GM18951 (cell line): ENCODE results near the gene CEP120.

Source experiments
- POLR2A ChIP-seq: IDR thresholded peaks from 4 replicates; pipeline ENCODE4 v1.6.1; 2011; ENCODE audit warnings: mild to moderate bottlenecking; ENCODE audit not compliant: insufficient read length, insufficient read depth; ENCODE audit errors: extremely low read depth
- in situ Hi-C: fragments of 300-500 bp; cut with MboI; formaldehyde crosslinking; loops from one replicate; pipeline ENCODE4 v1.12.0; 2022; ENCODE audit warnings: low sequenced_read_pairs, mixed read lengths, inconsistent platforms; ENCODE audit not compliant: unreplicated experiment

The CEP120 gene

GRCh38 chr5:123397538-123397937 lies 25.7 kb downstream of the CEP120 start:
- no peak for TF ChIP-seq POLR2A
- in situ Hi-C loops = no loop called here

- in situ Hi-C loops = no loop called here
- TF ChIP-seq POLR2A = no peak
Observed at GRCh38 chr5:123391009-123391408, 32.2 kb downstream of the CEP120 start.

DNA sequence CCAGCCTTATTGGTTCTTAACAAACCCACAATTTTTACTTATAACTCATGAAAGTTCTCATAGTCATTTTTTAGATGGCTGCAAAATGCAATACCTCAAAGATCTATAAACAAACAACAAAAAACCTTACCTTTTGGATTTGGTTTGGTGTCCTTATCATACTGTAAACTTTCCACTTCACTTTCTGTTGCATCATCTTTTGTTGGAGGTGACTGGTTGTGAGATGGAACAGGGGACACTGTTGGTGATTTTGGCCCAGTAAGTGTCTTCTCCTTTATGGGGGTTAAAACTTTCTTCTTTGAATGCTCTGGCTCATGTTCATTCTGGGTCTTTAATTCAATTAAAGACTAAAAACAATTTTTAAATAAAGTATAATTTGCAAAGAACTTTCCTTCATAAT lies 33.4 kb downstream of the CEP120 start:
- TF ChIP-seq POLR2A = no peak
- in situ Hi-C loops = no loop called here

DNA sequence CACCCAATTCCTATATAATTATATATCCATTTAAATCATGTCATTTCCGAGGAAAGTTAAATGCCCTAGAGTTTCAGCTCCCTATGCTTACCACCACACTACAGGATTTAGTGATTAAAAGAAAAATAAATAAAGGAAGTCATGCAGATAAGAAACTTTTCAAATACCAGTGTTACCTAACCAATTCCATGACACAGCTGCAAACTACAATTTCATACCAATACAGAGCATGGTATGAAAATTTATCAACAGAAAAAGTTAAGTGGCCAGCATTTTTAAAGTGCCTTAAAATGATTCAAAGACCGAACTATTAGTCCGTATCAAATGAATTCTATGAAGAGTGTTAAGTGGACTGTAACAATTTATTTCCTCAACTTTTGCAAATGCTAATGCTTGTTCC lies 35.9 kb downstream of the CEP120 start:
- in situ Hi-C loops = no loop called here
- no peak for TF ChIP-seq POLR2A

GRCh38 chr5:123382252-123382651 lies 41.0 kb downstream of the CEP120 start:
- no peak for TF ChIP-seq POLR2A

DNA sequence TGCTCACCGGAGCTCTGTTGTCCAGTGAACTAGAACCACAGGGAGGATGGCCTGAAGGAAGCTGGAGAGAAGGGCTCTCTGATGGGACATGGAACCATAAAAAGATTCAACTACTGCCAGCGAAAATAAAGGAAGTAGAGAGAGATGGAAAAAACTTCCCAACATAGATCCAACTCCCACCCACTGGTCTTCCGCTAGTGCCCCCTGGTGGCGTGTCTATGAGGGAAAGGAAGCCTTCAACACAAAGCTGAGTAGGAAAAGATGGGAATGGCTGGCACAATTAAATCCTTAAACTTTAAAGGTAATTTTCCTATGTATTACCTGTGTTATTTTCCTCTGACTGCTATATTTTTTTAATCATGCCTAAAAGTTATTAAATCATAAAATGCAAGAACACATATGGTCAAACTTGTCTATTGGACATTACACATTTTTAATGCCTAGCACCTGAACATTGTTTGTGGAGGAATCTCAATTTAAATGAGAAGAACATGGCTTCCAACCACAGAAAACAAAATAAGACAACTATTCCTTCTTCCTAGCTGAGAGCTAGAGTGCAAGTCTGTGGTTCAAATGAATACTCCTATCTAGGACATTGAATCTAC lies 51.5 kb downstream of the CEP120 start:
- in situ Hi-C loops = no loop called here
- no peak for TF ChIP-seq POLR2A

More at GRCh38 chr5:123382252-123382651, 41.0 kb downstream of the CEP120 start:
- in situ Hi-C loops = no loop called here

- in situ Hi-C loops = no loop called here
- TF ChIP-seq POLR2A = no peak
Observed at GRCh38 chr5:123369371-123369968, 53.7 kb downstream of the CEP120 start.

- no peak for TF ChIP-seq POLR2A
- in situ Hi-C loops = no loop called here
Observed at GRCh38 chr5:123367739-123368138, 55.5 kb downstream of the CEP120 start.

GRCh38 chr5:123365156-123365555 lies 58.0 kb downstream of the CEP120 start:
- TF ChIP-seq POLR2A = no peak
- in situ Hi-C loops = no loop called here

GRCh38 chr5:123364441-123365155 lies 58.6 kb downstream of the CEP120 start:
- TF ChIP-seq POLR2A = no peak

GRCh38 chr5:123360910-123361309 lies 62.3 kb downstream of the CEP120 start:
- no peak for TF ChIP-seq POLR2A
- in situ Hi-C loops = no loop called here

More at GRCh38 chr5:123364441-123365155, 58.6 kb downstream of the CEP120 start:
- in situ Hi-C loops = no loop called here

- TF ChIP-seq POLR2A = no peak
- in situ Hi-C loops = no loop called here
Observed at GRCh38 chr5:123360201-123360571, 63.0 kb downstream of the CEP120 start.

- in situ Hi-C loops = no loop called here
Observed at GRCh38 chr5:123359454-123360200, 63.6 kb downstream of the CEP120 start.

More at GRCh38 chr5:123359454-123360200, 63.6 kb downstream of the CEP120 start:
- no peak for TF ChIP-seq POLR2A
